ENCODE data around the gene ZDHHC11B.
"Not testable (repeated sequence)": the region's sequence is repeated elsewhere in the genome, so short reads cannot be mapped to it uniquely, and the experiment has no call there.

ZDHHC11B gene

DNA sequence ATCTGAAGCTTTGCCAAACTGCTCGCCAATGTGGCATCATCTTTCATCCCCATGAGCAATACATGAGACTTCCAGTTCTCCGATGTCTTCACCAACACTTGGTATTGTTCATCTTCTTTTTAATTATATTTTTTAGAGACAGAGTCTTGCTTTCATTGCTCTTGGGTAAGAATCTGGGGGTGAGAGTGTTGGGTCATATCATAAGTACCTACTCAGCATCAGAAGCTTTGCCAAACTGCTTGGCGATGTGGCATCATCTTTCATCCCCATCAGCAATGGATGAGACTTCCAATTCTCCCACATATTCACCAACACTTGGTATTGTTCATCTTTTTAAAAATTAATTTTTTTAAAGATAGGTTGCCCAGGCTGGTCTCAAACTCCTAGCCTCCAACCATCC is 30.9 kb upstream of the ZDHHC11B start:
- no peaks in the 10 kb centered on the region for H3K4me1 ChIP-seq
- TF ChIP-seq CTCF (IDR thresholded peaks at IDR 0.05; ENCODE audit: low read depth, low read length), result no peak
- H3K4me3 ChIP-seq (ENCODE audit: low read depth, low read length), result no peak overlapping the region
- no peaks in the 10 kb centered on the region for H3K9me3 ChIP-seq
- DNase-seq, result no peak
- H3K27me3 ChIP-seq, result no peaks in the 10 kb centered on the region; the same call in 1 of the 2 replicates
- H3K36me3 ChIP-seq, result no peaks in the 10 kb centered on the region

DNA sequence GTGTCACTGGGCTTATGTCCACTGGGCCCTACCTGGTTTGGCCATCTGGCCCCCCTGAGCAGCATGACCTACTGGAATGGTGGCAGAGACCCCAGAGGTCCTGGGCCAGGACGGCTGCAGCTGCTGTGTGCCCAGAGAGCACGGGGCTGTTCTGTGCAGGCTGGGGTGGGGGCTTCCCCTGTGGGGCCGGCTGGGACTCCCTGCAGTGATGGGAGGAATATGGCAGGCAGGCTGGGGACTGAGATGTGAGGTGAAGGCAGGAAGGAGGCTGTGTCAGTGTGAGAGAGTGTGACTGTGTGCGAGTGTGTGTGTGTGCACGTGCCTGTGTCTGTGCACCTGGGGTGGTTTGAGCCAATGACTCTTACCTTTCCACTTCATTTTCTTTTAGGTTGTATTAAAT is 29.0 kb upstream of the ZDHHC11B start:
- not testable (repeated sequence) for H3K36me3 ChIP-seq, DNase-seq

GRCh38 chr5:811384-811783 is 26.9 kb upstream of the ZDHHC11B start:
- not testable (repeated sequence) for H3K36me3 ChIP-seq; H3K9me3 ChIP-seq; H3K4me3 ChIP-seq (ENCODE audit: low read depth, low read length); H3K27me3 ChIP-seq; H3K4me1 ChIP-seq; DNase-seq
- 0 out of 2 replicates have a peak, but pooled peaks have one; percentile 3 for TF ChIP-seq CTCF (IDR thresholded peaks at IDR 0.05; ENCODE audit: low read depth, low read length)

More for the DNA sequence above, 29.0 kb upstream of the ZDHHC11B start:
- not testable (repeated sequence) for H3K4me1 ChIP-seq; H3K9me3 ChIP-seq; H3K4me3 ChIP-seq (ENCODE audit: low read depth, low read length); H3K27me3 ChIP-seq

- H3K4me3 ChIP-seq (ENCODE audit: low read depth, low read length); DNase-seq; H3K9me3 ChIP-seq; H3K27me3 ChIP-seq; H3K36me3 ChIP-seq; H3K4me1 ChIP-seq: not testable (repeated sequence)
Observed at GRCh38 chr5:807719-808514, 23.4 kb upstream of the ZDHHC11B start.

GRCh38 chr5:801472-801871 is 16.9 kb upstream of the ZDHHC11B start:
- no peak overlapping the region for H3K4me3 ChIP-seq (ENCODE audit: low read depth, low read length)
- no peaks in the 10 kb centered on the region for H3K36me3 ChIP-seq
- no peaks in the 10 kb centered on the region for H3K9me3 ChIP-seq
- no peak for TF ChIP-seq CTCF (IDR thresholded peaks at IDR 0.05; ENCODE audit: low read depth, low read length)
- H3K27me3 ChIP-seq, result no peaks in the 10 kb centered on the region
- no peaks in the 10 kb centered on the region for H3K4me1 ChIP-seq
- no peak for DNase-seq

DNA sequence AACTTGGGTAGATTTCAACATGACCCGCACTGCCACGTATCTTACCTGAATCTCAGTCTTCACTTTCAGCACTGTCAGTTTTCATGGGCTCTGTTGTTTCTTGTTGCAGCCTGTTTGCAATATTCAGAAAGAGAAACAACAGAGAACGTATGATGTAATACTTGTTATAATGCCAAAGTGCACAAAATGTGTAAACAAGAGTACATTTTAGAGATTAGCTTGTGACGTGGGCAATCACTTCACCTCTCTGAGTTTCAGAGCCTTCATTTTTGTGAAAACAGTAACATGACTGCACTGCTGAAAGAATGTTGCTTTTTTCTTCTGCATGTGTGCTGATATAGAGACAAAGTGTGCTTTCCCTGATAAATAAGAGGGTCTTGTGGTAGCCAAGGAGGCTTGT is 16.5 kb upstream of the ZDHHC11B start:
- H3K4me3 ChIP-seq (ENCODE audit: low read depth, low read length); H3K4me1 ChIP-seq; H3K36me3 ChIP-seq; DNase-seq; H3K27me3 ChIP-seq; H3K9me3 ChIP-seq: not testable (repeated sequence)

DNA sequence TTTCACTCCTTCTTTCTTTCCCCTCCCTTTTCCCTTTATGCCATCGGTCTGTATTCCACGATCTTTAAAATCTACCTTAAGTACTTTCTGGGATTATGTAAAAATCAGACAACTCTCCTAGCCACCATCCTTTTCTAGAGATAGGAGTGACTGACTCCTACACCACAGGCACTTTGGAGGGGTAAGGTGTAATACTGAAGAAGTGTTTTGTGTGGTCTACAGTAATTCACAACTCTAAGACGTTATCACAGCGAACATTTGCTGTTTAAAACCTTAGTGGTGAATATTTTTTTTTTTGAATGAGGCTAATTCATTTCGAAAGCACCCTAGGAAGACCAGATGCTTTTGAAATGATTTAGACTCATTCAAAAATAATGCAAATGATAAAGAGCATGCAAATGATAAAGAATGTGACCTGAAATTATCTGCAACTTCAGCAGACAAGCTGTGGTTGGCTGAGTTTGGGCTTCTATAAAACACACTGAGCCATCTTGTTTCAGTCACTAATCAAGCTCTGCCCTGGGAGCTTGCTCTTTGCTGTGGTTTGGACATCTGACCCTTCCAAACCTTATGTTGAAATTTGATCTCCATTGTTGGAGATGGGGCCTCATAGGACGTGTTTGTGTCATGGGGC is 14.1 kb upstream of the ZDHHC11B start:
- H3K9me3 ChIP-seq; H3K4me3 ChIP-seq (ENCODE audit: low read depth, low read length); H3K27me3 ChIP-seq; H3K4me1 ChIP-seq; DNase-seq; H3K36me3 ChIP-seq: not testable (repeated sequence)

GRCh38 chr5:797986-798385 is 13.5 kb upstream of the ZDHHC11B start:
- not testable (repeated sequence) for DNase-seq; H3K36me3 ChIP-seq; H3K27me3 ChIP-seq; H3K4me3 ChIP-seq (ENCODE audit: low read depth, low read length); H3K9me3 ChIP-seq; H3K4me1 ChIP-seq

DNA sequence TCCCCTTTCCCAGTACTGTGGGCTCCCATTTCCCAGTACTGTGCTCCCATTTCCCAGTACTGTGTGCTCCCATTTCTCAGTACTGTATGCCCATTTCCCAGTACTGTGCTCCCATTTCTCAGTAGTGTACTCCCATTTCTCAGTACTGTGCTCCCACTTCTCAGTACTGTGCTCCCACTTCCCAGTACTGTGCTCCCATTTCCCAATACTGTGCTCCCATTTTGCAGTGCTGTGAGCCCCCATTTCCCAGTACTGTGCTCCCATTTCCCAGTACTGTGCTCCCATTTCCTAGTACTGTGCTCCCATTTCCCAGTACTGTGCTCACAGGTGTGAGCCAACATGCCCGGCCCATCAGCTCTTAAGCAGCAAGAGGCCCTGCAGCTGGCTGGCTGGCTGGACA is 11.3 kb upstream of the ZDHHC11B start:
- not testable (repeated sequence) for DNase-seq; H3K36me3 ChIP-seq; H3K4me3 ChIP-seq (ENCODE audit: low read depth, low read length); H3K27me3 ChIP-seq; H3K4me1 ChIP-seq; H3K9me3 ChIP-seq

GRCh38 chr5:794948-795347 is 10.4 kb upstream of the ZDHHC11B start:
- H3K36me3 ChIP-seq; H3K4me1 ChIP-seq; DNase-seq; H3K27me3 ChIP-seq; H3K9me3 ChIP-seq; H3K4me3 ChIP-seq (ENCODE audit: low read depth, low read length): not testable (repeated sequence)

DNA sequence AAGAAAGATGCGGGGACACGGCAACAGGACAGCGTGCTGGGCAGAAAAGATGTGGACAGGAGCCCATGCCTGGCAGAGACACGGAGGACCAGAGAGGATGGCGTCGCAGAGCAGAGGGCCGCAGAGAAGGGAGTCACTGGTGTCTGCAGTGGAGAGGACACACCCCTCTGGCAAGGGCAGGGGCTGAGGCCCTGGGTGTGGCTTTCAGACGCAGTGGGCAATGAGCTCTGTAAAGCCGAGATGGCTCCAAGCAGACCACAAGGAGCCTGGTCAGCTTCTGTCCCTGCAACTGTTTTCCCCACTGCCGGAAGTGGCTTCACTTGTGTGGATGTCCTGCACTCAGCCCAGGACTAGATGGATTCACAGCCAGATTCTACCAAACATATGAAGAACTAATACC is 4.2 kb upstream of the ZDHHC11B start:
- not testable (repeated sequence) for H3K27me3 ChIP-seq; H3K4me1 ChIP-seq; H3K9me3 ChIP-seq; H3K4me3 ChIP-seq (ENCODE audit: low read depth, low read length); DNase-seq; H3K36me3 ChIP-seq

GRCh38 chr5:787857-788233 is 3.3 kb upstream of the ZDHHC11B start:
- not testable (repeated sequence) for H3K27me3 ChIP-seq, DNase-seq

More at GRCh38 chr5:787857-788233, 3.3 kb upstream of the ZDHHC11B start:
- H3K4me1 ChIP-seq; H3K9me3 ChIP-seq; H3K36me3 ChIP-seq; H3K4me3 ChIP-seq (ENCODE audit: low read depth, low read length): not testable (repeated sequence)
